ENCODE data around the gene KLF3. TPM values are rescaled to one million over a fixed set of nuclear protein-coding genes. Genes with fewer than 3 reads are reported as not detected.

Gene KLF3
- total and polyA plus RNA-seq, 9 of the 15 experiments (the other 6 are each of a cell fraction or from before 2014, with no cell fraction given), result 9.9 to 47.2 (median 18.1) TPM

GRCh38 chr4:38675146-38676121, 11.4 kb downstream of the KLF3 start (continued):
- TF ChIP-seq PBX2 (CRISPR knock-in tag; IDR thresholded peaks at IDR 0.05; ENCODE audit: low read depth), result no peak; the same call in 1 of the 2 replicates
- TF ChIP-seq PBX2 (tag; conservative IDR thresholded peaks at IDR 0.05; ENCODE audit: low read depth), result peak; percentile 98
- 0 out of 2 replicates have a peak, but pooled peaks have one; percentile 47 for TF ChIP-seq XRCC5 (IDR thresholded peaks at IDR 0.05; ENCODE audit: low read depth, low read length)

- Histone ChIP-seq H3K36me3 (ENCODE audit: control insufficient read depth, insufficient read depth, low read length) (peaks cover 59% of the 10 kb centered on the region), H3K9ac (ENCODE audit: insufficient read depth in 1 of 2, low read depth in 2 of 2, low read length in 2 of 2) (no peak overlapping the region), H3K4me1 (replicated peaks in 1 of 2; ENCODE audit: control insufficient read depth in 2 of 2, insufficient read depth in 2 of 2, low read length in 2 of 2) (peaks cover 24 to 33% of the 10 kb centered on the region in 2 experiments), H3K27me3 (ENCODE audit: control insufficient read depth in 2 of 2, insufficient read depth in 2 of 2, low read length in 2 of 2) (no peaks in the 10 kb centered on the region), H2AFZ (ENCODE audit: low read depth, low read length) (no peak overlapping the region), H3K9me3 (replicated peaks; ENCODE audit: control insufficient read depth, insufficient read depth, low read depth, low read length) (no peaks in the 10 kb centered on the region), H3K27ac (ENCODE audit: extremely low read depth, low read depth, low read length) (no peak overlapping the region), H3K9me1 (ENCODE audit: control insufficient read depth, insufficient read depth, low read length) (no peaks in the 10 kb centered on the region), H3K4me2 (ENCODE audit: insufficient read depth, low read length) (no peak overlapping the region), H4K20me1 (replicated peaks; ENCODE audit: control insufficient read depth, insufficient read depth, low read length) (peaks cover 10% of the 10 kb centered on the region; the same call in 1 of the 2 replicates), H3K4me3 (no peak overlapping the region), H3K79me2 (ENCODE audit: control insufficient read depth, insufficient read depth, low read length) (peaks cover 96% of the 10 kb centered on the region)
- no TSS peak for BruUV-seq (replicated peaks)
- ChIA-PET CTCF (ENCODE audit: low intra/inter-chr PET ratio) (interaction anchor here (0.6 kb wide), 1 partner anchor 92 kb away, joined by 3 read pairs; no protein-coding TSS in a partner anchor), POLR2A (interaction anchor here (0.7 to 1.0 kb wide), 2 partner anchors 8 to 10 kb away, joined by 3 read pairs; no protein-coding TSS in a partner anchor)
- DNase-seq (ENCODE audit: extremely low read depth in 1 of 4, low spot score in 3 of 4), result no peak
- no peak for FAIRE-seq
- no peak for ATAC-seq
- intact Hi-C loops (cut with micrococcal nuclease) (loop anchor here (5.0 kb wide), 1 partner anchor 50 kb away; no protein-coding TSS in a partner anchor), in situ Hi-C loops (cut with MboI) (loop anchor here (5.0 kb wide), 1 partner anchor 55 kb away; no protein-coding TSS in a partner anchor)
- WGBS (ENCODE audit: insufficient coverage, low coverage, missing lambda C conversion rate), result 93% methylated on average over 11 of the region's 12 CpGs
- TF ChIP-seq ZNF143 (CRISPR knock-in tag; IDR thresholded peaks at IDR 0.05) (no peak), HMBOX1 (IDR thresholded peaks at IDR 0.05) (no peak), ZKSCAN8 (CRISPR knock-in tag; IDR thresholded peaks at IDR 0.05) (no peak), ESRRA (IDR thresholded peaks at IDR 0.05; ENCODE audit: borderline replicate concordance, low read depth) (no peak), JUND (IDR thresholded peaks at IDR 0.05; ENCODE audit: borderline replicate concordance, low read depth, low read length) (no peak), JUND (tag; IDR thresholded peaks at IDR 0.05; ENCODE audit: borderline replicate concordance, low read depth, low read length) (no peak), CTBP1 (IDR thresholded peaks at IDR 0.05; ENCODE audit: borderline replicate concordance) (no peak), ZNF766 (CRISPR knock-in tag; conservative IDR thresholded peaks at IDR 0.05) (no peak), ZNF280A (IDR thresholded peaks at IDR 0.05; ENCODE audit: low read depth, partially characterized antibody) (no peak), KLF16 (IDR thresholded peaks at IDR 0.05) (no peak), ZNF77 (CRISPR knock-in tag; IDR thresholded peaks at IDR 0.05) (no peak), HMG20B (CRISPR knock-in tag; IDR thresholded peaks at IDR 0.05) (no peak)
Measured at GRCh38 chr4:38676986-38677385, 13.0 kb downstream of the KLF3 start.

Data from K562 (cell line).